Activated CD4-positive, alpha-beta T cell treated with anti-CD3 and anti-CD28 coated beads for 36 hours (primary cell): ENCODE data around the gene ADAM15. TPM values are rescaled to one million over a fixed set of nuclear protein-coding genes. Genes with fewer than 3 reads are reported as not detected.

Experiments
- ATAC-seq: fragments of 200-7000 bp; cut with Tn5 transposase; one replicate; pipeline ENCODE4 v1.10.0; 2021; ENCODE audit warnings: mild to moderate bottlenecking, moderate library complexity
- CTCF ChIA-PET: fragments of 350-600 bp; sonication (Branson Sonifier 250); formaldehyde crosslinking; loops from one replicate; lab custom pipeline; 2021; ENCODE audit warnings: antibody characterized with exemption; lab: Charles Lee
- POLR2A ChIA-PET: fragments of 350-600 bp; sonication (Branson Sonifier 250); formaldehyde crosslinking; loops from one replicate; lab custom pipeline; 2021; ENCODE audit warnings: antibody characterized with exemption, inconsistent platforms; lab: Charles Lee
- DNase-seq: peaks from one replicate; pipeline ENCODE4 v3.0.0-alpha.2; 2020
- H3K27ac Mint-ChIP-seq: one replicate; pipeline ENCODE4 v1.8.0; 2021; ENCODE audit warnings: mixed read lengths
- H3K27me3 Mint-ChIP-seq: one replicate; pipeline ENCODE4 v1.8.0; 2021; ENCODE audit warnings: mixed read lengths
- H3K36me3 Mint-ChIP-seq: one replicate; pipeline ENCODE4 v1.8.0; 2021; ENCODE audit warnings: low read depth, mixed read lengths
- H3K4me1 Mint-ChIP-seq: one replicate; pipeline ENCODE4 v1.8.0; 2021; ENCODE audit warnings: mixed read lengths
- H3K4me3 Mint-ChIP-seq: one replicate; pipeline ENCODE4 v1.8.0; 2021; ENCODE audit warnings: mild to moderate bottlenecking, moderate library complexity, mixed read lengths
- H3K9me3 Mint-ChIP-seq: one replicate; pipeline ENCODE4 v1.8.0; 2021; ENCODE audit warnings: low read depth, mixed read lengths
- intact Hi-C, 2 experiments: fragments of 100-400 bp; cut with DNase I in 1 of 2; cut with micrococcal nuclease in 1 of 2; formaldehyde crosslinking; loops; one replicate each; pipeline versions ENCODE4 v1.14.2 to v1.15.1; 2022 to 2024; cut with DNase I, micrococcal nuclease
- total RNA-seq, 2 experiments: library from RNA; stranded (reverse); gene quantifications; one replicate each; pipeline ENCODE4 v1.2.3, GENCODE V29; 2021

Gene ADAM15
- total RNA-seq, 2 experiments from 2014 or later = 42.4 to 48.8 TPM

DNA sequence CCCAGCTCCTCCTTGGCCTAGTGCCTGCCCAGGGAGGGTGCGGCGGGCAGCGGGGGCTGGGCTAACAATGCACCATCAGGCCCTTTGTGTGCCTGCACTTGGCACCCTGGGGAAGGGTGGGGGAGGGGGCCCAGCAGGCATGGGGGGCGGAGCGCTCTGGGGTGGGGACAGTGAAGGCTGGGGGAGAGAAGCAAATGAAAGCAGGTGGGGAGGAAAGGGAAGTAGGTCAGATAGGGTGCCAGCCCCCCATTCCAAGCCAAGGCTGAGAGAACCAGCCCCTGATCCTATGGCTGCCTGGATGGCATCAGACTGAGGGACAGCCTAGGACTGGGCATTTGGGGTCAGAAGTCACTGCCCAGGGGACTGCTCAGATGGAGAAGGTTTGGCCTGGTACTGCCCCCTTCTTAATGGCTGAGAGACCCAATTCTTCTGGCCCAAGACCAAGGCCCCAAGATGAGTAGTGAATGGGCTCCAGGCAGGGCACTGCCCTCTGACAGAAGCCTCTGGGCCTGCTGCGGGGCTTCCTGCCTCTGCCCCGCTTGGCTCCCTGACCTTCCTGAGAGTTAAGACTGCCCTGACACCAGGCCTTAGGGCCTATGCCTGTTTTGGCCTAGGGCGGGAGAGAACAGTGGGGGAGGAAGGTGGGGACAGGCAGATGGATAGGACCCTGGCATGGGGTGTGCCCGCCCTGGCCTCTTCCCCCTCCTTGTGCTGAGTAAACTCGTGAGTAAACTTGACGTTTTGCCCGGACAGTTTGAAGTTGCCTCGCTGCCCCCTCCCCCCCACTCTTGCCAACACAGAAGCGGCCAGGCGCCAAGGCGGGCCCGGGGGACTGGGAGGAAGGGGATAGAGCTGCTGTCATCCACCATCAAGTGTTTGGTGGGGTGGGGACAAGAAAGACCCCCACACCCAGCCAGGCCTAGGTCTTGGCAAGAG lies 45.8 kb upstream of the ADAM15 start:
- Mint-ChIP-seq H3K36me3 (peaks cover 27% of the 10 kb centered on the region), H3K9me3 (no peaks in the 10 kb centered on the region), H3K27me3 (no peaks in the 10 kb centered on the region), H3K4me3 (peak overlapping the region; percentile 96), H3K27ac (peak overlapping the region; percentile 95), H3K4me1 (peaks cover 39% of the 10 kb centered on the region)
- ChIA-PET CTCF (interaction anchor here (0.6 to 8.0 kb wide), 4 partner anchors 10 to 526 kb away, joined by 3 to 86 read pairs (median 18); no protein-coding TSS in a partner anchor), POLR2A (interaction anchor here (1.1 to 1.5 kb wide), 2 partner anchors 10 to 31 kb away, joined by 3 read pairs; partner anchors contain the start of gene CKS1B)
- DNase-seq = peak; percentile 61
- ATAC-seq = no peak
- intact Hi-C loops = loop anchor here in 1 of 2 experiments (10.0 kb wide), 2 partner anchors 1209 to 1499 kb away; partner anchors contain the start of genes MEF2D and PMF1

DNA sequence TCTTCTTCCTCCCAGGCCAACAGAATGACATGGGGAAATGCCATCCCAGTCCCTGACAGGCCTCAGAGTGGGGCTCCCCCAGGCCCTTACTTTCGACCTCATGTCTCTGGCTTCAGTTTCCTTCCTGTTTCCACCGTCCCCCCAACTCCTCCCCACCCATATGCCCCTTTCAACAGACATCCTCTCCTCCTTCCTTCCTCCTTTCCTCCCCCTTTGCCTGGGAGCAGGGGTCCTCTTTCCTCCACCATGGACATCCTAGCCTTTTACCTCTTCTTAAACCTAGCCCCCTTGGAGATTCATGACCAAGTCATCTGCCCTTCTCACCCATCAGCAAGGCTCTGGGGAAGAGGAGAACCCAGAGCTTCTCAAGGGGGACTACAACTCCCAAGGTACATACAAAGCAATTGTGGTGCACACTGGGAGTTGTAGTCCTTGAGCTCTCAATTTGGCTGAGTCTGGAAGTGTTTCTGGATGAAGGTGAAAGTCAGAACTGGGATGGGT lies 44.5 kb upstream of the ADAM15 start:
- no peaks in the 10 kb centered on the region for H3K9me3 Mint-ChIP-seq
- H3K4me3 Mint-ChIP-seq = peak overlapping the region; percentile 96
- CTCF ChIA-PET = interaction anchor here (0.6 to 3.7 kb wide), 5 partner anchors 10 to 1192 kb away, joined by 3 to 28 read pairs (median 3); no protein-coding TSS in a partner anchor
- ATAC-seq (peak; percentile 50), DNase-seq (peak; percentile 70)
- intact Hi-C loops = loop anchor here in 1 of 2 experiments (10.0 kb wide), 2 partner anchors 1208 to 1498 kb away; partner anchors contain the start of genes MEF2D and PMF1
- H3K4me1 Mint-ChIP-seq = peaks cover 46% of the 10 kb centered on the region
- POLR2A ChIA-PET = interaction anchor here (1.5 kb wide), 2 partner anchors 10 to 32 kb away, joined by 3 to 7 read pairs; partner anchors contain the start of gene CKS1B
- peaks cover 35% of the 10 kb centered on the region for H3K36me3 Mint-ChIP-seq
- peak overlapping the region; percentile 95 for H3K27ac Mint-ChIP-seq
- H3K27me3 Mint-ChIP-seq = no peaks in the 10 kb centered on the region

DNA sequence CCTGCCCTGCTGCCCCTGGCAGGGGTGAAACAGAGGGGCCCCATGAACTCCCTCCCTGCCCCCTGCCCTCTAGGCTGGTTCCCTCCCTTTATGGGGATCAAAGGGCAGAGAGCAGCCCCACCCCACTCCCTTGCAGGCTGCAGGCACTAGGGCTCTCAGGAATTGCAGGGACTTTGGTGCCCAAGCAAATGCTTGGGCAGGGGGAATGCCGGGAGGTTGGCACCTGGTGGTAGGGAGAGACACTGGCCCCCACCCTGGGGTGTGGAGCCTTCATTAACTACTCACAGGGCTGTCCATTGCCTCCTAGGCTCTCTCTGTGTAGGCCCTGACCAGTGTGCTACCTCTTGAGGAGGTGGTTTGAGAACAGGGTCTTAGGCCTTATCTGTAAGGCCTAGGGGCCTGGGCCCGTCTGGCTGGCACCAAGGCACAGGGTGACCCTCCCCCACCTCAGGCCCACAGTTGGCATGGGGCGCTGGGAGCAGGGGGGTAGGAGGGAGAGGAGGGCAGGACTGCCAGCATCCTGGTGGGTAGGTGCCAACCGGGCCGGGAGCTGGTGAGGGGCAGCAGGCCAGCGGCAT lies 43.8 kb upstream of the ADAM15 start:
- intact Hi-C loops = loop anchor here in 1 of 2 experiments (10.0 kb wide), 2 partner anchors 1207 to 1497 kb away; partner anchors contain the start of genes MEF2D and PMF1
- H3K27ac Mint-ChIP-seq = peak overlapping the region; percentile 95
- POLR2A ChIA-PET = interaction anchor here (0.6 to 1.5 kb wide), 4 partner anchors 9 to 34 kb away, joined by 3 to 7 read pairs (median 4); partner anchors contain the start of gene CKS1B
- H3K36me3 Mint-ChIP-seq = peaks cover 36% of the 10 kb centered on the region
- no peak for ATAC-seq
- H3K27me3 Mint-ChIP-seq = no peaks in the 10 kb centered on the region
- H3K9me3 Mint-ChIP-seq = no peaks in the 10 kb centered on the region
- CTCF ChIA-PET = interaction anchor here (0.6 to 3.7 kb wide), 6 partner anchors 8 to 1192 kb away, joined by 3 to 28 read pairs (median 4); no protein-coding TSS in a partner anchor
- peaks cover 52% of the 10 kb centered on the region for H3K4me1 Mint-ChIP-seq
- peak overlapping the region; percentile 21 for H3K4me3 Mint-ChIP-seq
- peak; percentile 27 for DNase-seq

DNA sequence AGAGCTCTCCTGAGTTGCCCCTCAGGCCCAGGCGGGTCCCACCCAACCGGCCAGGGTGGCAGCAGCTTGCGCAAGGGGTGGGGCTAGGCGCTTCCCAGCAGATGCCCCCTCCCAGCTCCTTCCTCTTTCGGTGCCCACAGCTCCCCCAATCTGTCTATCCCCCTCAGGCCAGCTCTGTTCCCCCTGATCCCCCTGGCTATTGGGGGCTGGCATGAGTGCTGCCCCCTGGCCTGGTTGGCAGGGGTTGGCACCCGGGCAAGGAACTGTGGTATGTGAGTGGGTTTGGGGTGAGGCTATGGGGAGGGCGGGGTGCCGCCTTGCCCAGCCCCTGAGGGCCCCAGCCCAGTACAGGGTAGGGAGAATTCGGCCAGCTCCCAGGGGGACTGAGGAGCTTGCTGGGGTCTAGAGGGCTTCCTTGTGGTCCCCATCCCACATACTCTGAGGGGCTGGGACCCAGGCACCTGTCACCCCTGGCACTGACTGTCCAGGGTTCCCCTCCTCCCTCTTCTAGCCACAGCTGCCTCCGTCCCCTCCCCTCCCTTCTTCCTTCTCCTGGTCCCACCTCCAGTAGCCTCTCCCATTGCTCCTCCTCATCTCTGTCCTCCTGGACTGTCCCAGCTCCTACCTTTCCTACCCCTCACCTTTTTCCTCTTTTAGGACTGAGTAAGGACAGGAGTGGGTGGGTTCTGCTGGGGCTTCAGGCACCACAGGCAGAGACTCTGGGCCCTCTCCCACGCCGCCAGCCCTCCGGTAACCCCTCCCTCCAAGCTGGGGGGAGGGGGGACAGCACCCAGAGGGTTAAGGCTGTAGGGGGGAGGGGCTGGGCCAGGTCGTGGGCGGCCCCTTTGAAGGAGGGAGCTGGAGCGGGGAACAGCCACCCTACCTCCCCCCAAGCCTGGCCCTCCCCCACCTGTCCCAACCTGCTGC lies 42.8 kb upstream of the ADAM15 start:
- ATAC-seq (peak; percentile 48), DNase-seq (peak; percentile 93)
- POLR2A ChIA-PET = interaction anchor here (0.6 to 1.0 kb wide), 3 partner anchors 14 to 47 kb away, joined by 3 to 4 read pairs (median 3); no protein-coding TSS in a partner anchor
- Mint-ChIP-seq H3K36me3 (peaks cover 45% of the 10 kb centered on the region), H3K27me3 (no peaks in the 10 kb centered on the region), H3K27ac (peak overlapping the region; percentile 96), H3K9me3 (no peaks in the 10 kb centered on the region), H3K4me3 (peak overlapping the region; percentile 99), H3K4me1 (peaks cover 61% of the 10 kb centered on the region)
- CTCF ChIA-PET = interaction anchor here (0.5 to 3.7 kb wide), 8 partner anchors 9 to 653 kb away, joined by 3 to 28 read pairs (median 4); no protein-coding TSS in a partner anchor
- intact Hi-C loops = loop anchor here in 1 of 2 experiments (10.0 kb wide), 2 partner anchors 1207 to 1497 kb away; partner anchors contain the start of genes MEF2D and PMF1

DNA sequence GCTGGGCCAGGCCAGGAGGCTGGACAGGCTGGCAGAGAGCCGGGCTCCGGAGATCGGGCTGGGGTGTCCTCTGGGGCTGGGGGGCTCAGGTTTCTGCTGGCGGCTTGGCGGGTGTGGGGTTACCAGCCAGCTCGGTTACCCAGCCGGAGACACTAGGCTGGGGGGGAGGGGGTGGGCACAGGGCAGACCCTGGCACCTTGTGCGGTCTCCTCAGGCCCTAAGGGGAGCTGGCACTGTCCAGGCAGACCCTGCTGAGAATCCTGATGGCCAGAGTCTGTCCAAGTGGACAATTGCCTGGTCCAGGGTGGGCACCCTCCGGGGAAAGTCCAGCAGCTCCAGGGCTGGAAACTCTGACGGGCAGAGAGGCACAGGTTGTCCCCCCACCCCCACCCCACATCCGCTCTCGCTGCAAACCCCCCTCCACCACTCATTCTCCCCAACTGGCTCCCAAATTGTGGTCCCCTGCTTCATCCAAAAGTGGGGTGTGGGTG lies 41.9 kb upstream of the ADAM15 start:
- DNase-seq = peak; percentile 73
- no peaks in the 10 kb centered on the region for H3K9me3 Mint-ChIP-seq
- ATAC-seq = no peak
- intact Hi-C loops = loop anchor here in 1 of 2 experiments (1.0 to 10.0 kb wide), 3 partner anchors 8 to 1496 kb away; partner anchors contain the start of genes MEF2D and PMF1
- peaks cover 68% of the 10 kb centered on the region for H3K4me1 Mint-ChIP-seq
- no peaks in the 10 kb centered on the region for H3K27me3 Mint-ChIP-seq
- CTCF ChIA-PET = interaction anchor here (0.5 to 3.7 kb wide), 7 partner anchors 8 to 93 kb away, joined by 3 to 28 read pairs (median 4); partner anchors contain the start of gene FLAD1
- H3K4me3 Mint-ChIP-seq = peak overlapping the region; percentile 99
- H3K36me3 Mint-ChIP-seq = peaks cover 45% of the 10 kb centered on the region
- peak overlapping the region; percentile 96 for H3K27ac Mint-ChIP-seq
- POLR2A ChIA-PET = interaction anchor here (0.9 kb wide), 1 partner anchor 48 kb away, joined by 3 read pairs; no protein-coding TSS in a partner anchor

- peak overlapping the region; percentile 99 for H3K4me3 Mint-ChIP-seq
- peaks cover 64% of the 10 kb centered on the region for H3K4me1 Mint-ChIP-seq
- peak overlapping the region; percentile 96 for H3K27ac Mint-ChIP-seq
- no peaks in the 10 kb centered on the region for H3K9me3 Mint-ChIP-seq
- intact Hi-C loops = loop anchor here in 1 of 2 experiments (1.0 to 10.0 kb wide), 3 partner anchors 8 to 1495 kb away; partner anchors contain the start of genes MEF2D and PMF1
- no peak for ATAC-seq
- no peak for DNase-seq
- POLR2A ChIA-PET = no interaction called here
- peaks cover 44% of the 10 kb centered on the region for H3K36me3 Mint-ChIP-seq
- CTCF ChIA-PET = interaction anchor here (0.5 to 1.0 kb wide), 3 partner anchors 11 to 94 kb away, joined by 3 to 4 read pairs (median 4); partner anchors contain the start of gene FLAD1
- no peaks in the 10 kb centered on the region for H3K27me3 Mint-ChIP-seq
Measured at GRCh38 chr1:155009742-155010141, 41.4 kb upstream of the ADAM15 start.

- Mint-ChIP-seq H3K36me3 (peaks cover 47% of the 10 kb centered on the region), H3K4me3 (peak overlapping the region; percentile 99), H3K27me3 (no peaks in the 10 kb centered on the region), H3K9me3 (no peaks in the 10 kb centered on the region), H3K4me1 (peaks cover 67% of the 10 kb centered on the region), H3K27ac (peak overlapping the region; percentile 96)
- DNase-seq = peak; percentile 54
- ATAC-seq = no peak
- intact Hi-C loops = no loop called here
- POLR2A ChIA-PET = interaction anchor here (0.6 kb wide), 1 partner anchor 29 kb away, joined by 3 read pairs; no protein-coding TSS in a partner anchor
- CTCF ChIA-PET = interaction anchor here (0.9 to 1.8 kb wide), 3 partner anchors 11 to 165 kb away, joined by 3 to 7 read pairs (median 5); no protein-coding TSS in a partner anchor
Measured at GRCh38 chr1:155010211-155010918, 40.8 kb upstream of the ADAM15 start.

- intact Hi-C loops = no loop called here
- DNase-seq (no peak), ATAC-seq (no peak)
- CTCF ChIA-PET = interaction anchor here (0.9 to 1.8 kb wide), 3 partner anchors 12 to 165 kb away, joined by 3 to 7 read pairs (median 5); no protein-coding TSS in a partner anchor
- Mint-ChIP-seq H3K27ac (peak overlapping the region; percentile 96), H3K4me1 (peaks cover 67% of the 10 kb centered on the region), H3K27me3 (no peaks in the 10 kb centered on the region), H3K36me3 (peaks cover 54% of the 10 kb centered on the region), H3K9me3 (no peaks in the 10 kb centered on the region), H3K4me3 (peak overlapping the region; percentile 99)
- POLR2A ChIA-PET = interaction anchor here (0.6 kb wide), 1 partner anchor 30 kb away, joined by 3 read pairs; no protein-coding TSS in a partner anchor
Measured at GRCh38 chr1:155011004-155011416, 40.1 kb upstream of the ADAM15 start.
